Measurements from ENCODE around the gene CCK. TPM values are rescaled to one million over a fixed set of nuclear protein-coding genes. Genes with fewer than 3 reads are reported as not detected.

CCK gene
- total RNA-seq, 1 donor = not detected

DNA sequence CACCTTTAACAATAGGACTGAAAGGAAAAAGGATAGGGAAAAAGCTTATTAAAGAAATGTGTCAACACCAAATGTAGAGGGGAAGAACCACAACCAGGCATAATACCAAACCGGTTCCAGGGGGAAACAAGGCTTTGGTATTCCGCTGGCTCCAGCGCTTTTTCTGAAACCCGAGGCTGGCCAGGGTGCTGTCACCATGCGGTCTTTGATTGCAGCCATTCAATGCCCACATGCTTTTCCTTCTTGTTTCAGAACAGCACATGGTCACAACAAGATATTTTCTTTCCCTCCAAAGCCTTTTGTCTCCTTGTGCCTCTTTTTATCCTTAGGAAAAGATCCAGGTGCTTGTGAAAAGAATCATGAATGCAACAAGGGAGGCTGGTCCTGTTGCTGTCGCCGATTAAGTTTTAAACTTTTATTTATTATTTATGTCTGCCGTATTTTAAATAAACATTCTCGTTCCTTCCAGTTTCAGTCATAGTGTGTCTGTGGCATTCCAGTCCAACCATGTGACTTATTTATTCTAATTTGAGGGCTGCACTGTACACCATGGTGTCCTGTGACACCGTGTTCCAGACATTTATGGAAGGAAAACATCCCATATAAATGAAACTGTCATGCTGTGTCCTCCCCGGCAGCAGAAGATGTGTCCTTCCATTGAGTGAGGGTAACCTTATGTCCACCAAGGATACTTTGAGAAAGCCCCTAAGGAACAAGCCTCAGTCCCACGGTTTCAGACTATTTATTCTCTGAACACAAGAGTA is 41.1 kb downstream of the CCK start:
- no peak overlapping the region for H3K4me3 ChIP-seq (ENCODE audit: low read length)
- no peaks in the 10 kb centered on the region for H3K27me3 ChIP-seq (ENCODE audit: insufficient read depth, low read length)
- no peaks in the 10 kb centered on the region for H3K9me3 ChIP-seq (ENCODE audit: low read depth, low read length)
- no peaks in the 10 kb centered on the region for H3K4me1 ChIP-seq (ENCODE audit: insufficient read depth, low read length)

DNA sequence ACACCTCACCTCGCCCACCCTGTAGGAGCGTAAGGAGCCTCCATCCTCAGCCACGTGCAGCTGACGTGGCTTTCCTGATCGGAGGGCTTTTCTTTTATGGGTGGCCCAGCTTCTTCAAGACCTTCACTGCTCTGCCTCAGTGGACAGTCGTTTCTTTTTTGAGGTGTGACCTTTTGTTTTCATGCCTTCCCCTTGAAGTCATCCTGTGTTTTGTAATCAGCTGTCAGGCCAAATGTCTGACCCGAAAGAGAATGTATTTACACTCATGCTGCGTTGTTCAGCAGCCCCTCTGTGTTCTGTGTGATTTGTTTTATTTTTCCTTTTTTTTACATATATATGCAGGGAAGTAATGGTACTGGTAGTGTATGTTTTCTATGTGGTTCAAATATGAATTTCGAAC is 41.8 kb downstream of the CCK start:
- Histone ChIP-seq H3K4me3 (ENCODE audit: low read length) (no peak overlapping the region), H3K4me1 (ENCODE audit: insufficient read depth, low read length) (no peaks in the 10 kb centered on the region), H3K27me3 (ENCODE audit: insufficient read depth, low read length) (no peaks in the 10 kb centered on the region), H3K9me3 (ENCODE audit: low read depth, low read length) (no peaks in the 10 kb centered on the region)

DNA sequence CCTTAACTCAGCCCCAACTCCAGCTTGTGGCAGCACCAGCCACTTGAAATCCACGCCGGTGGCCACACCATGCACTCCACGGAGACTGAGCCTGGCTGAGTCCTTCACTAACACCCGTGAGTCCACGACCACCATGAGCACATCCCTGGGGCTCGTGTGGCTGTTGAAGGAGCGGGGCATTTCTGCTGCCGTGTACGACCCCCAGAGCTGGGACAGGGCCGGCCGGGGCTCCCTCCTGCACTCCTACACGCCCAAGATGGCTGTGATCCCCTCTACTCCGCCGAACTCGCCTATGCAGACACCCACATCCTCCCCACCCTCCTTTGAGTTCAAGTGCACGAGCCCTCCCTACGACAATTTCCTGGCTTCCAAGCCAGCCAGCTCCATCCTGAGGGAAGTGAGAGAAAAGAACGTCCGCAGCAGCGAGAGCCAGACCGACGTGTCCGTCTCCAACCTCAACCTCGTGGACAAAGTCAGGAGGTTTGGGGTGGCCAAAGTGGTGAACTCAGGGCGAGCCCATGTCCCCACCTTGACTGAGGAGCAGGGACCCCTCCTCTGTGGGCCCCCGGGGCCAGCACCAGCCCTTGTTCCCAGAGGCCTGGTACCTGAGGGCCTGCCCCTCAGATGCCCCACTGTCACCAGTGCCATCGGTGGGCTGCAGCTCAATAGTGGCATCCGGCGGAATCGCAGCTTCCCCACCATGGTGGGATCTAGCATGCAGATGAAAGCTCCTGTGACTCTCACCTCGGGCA is 42.9 kb downstream of the CCK start:
- no peaks in the 10 kb centered on the region for H3K9me3 ChIP-seq (ENCODE audit: low read depth, low read length)
- H3K4me3 ChIP-seq (ENCODE audit: low read length) = no peak overlapping the region
- H3K4me1 ChIP-seq (ENCODE audit: insufficient read depth, low read length) = no peaks in the 10 kb centered on the region
- no peaks in the 10 kb centered on the region for H3K27me3 ChIP-seq (ENCODE audit: insufficient read depth, low read length)

DNA sequence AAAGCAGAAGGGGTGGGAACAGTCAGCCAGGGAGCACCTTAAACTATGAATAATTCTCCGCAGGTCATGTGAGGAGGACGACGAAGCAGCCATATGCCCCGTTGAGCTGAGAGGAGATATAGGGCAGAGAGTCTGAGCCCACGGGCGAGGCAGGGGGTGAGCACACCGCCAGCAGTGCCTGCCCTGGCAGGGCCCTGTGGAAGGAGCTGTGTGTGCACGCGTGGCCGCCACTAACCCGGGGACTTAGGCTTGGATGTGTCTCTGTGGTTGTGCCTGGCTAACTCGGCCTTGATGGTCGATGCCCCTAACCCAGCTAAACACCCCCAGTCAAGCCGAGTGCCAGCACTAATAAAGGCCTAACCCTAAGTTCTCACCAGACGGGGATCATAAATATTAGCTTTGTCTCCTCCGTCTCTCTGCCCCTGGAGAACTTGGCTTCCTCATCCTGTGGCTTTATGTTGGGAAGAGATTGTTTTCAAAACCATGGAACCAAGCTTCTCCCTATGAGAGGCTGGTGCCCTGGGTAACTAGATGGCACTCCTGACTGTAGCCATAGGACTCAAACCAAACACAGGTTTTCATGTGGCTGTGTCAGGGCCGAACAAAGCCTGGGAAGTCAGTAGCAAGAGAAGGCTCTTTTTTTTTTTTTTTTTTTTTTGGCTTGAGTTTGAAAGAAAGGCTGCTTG is 45.4 kb downstream of the CCK start:
- Histone ChIP-seq H3K9me3 (ENCODE audit: low read depth, low read length) (no peaks in the 10 kb centered on the region), H3K4me1 (ENCODE audit: insufficient read depth, low read length) (peaks cover 13% of the 10 kb centered on the region)

DNA sequence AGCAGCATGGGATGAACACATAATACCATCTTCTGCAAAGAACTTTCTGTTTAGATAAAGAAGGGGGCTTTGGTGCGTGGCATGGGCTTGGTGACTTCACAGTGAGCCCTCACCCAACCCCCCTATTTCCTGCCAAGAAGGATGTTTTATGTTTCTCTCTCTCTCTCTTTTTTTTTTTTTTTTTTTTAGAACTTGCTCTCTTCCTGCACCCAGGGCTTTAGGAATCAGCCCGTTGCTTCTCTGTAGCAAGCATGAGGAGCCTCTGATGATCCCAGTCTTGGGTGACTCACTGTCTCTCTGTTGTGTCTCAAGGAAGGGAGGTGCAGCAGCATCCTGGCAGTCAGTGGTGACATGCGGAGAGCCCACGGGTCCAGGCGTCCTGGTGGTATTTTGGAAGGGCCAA is 49.1 kb downstream of the CCK start:
- Histone ChIP-seq H3K27me3 (ENCODE audit: insufficient read depth, low read length) (no peaks in the 10 kb centered on the region), H3K9me3 (ENCODE audit: low read depth, low read length) (no peaks in the 10 kb centered on the region), H3K4me3 (ENCODE audit: low read length) (no peak overlapping the region), H3K4me1 (ENCODE audit: insufficient read depth, low read length) (peaks cover 39% of the 10 kb centered on the region)

More for the DNA sequence above, 45.4 kb downstream of the CCK start:
- no peak overlapping the region for H3K4me3 ChIP-seq (ENCODE audit: low read length)
- H3K27me3 ChIP-seq (ENCODE audit: insufficient read depth, low read length) = no peaks in the 10 kb centered on the region

DNA sequence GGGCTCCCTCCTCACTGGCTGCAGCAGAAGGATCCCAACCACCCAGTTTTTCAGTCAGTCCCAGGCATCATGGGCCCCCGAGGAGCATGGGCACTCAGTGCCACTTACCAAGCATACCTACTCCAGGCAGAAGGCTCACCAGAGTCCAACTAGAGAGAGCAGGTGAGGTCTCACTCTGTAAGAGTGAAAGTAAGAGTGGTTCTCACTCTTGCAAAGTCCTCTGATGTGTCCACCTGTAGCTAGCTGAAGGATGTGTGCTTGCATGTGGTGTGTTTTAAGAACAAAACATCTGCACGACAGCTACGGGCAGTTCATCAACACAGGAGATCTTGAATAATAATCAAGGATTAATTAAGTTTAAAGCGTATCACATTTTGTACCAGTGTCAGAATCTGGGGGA is 49.7 kb downstream of the CCK start:
- Histone ChIP-seq H3K4me3 (ENCODE audit: low read length) (no peak overlapping the region), H3K27me3 (ENCODE audit: insufficient read depth, low read length) (no peaks in the 10 kb centered on the region), H3K4me1 (ENCODE audit: insufficient read depth, low read length) (peaks cover 39% of the 10 kb centered on the region)

DNA sequence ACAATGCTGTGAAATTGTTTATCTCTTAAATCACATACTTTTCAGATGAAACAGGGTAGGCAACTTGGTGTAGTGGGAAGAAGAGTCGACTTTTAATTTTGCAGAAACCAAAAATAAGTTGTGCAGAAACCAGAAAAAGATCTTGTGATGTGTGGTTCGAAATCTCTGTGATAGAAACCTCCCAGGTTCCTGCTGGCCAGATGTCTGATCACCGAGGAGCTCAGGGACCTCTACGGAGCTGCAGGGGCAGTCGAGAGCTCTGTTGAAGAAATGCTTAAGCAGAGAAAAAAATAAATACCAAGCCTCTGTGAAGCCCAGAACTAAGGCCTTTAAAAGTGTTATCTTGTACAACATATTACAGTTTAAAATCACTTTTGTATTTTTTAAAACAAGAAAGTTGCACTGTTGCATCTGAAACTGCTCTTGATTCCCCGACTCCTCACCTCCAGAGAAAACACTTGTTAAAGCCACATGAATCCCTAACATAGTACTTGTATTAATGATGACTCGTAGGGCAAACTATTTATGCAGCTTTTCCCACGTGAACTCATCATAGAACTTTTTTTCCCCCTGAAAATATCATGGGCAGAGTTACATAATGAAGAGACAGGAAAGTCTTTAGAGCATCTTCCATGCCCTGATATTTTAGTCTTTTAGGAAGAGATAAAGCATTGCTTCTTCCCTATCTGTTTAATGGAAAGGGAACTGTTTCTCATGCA is 51.3 kb downstream of the CCK start:
- H3K4me1 ChIP-seq (ENCODE audit: insufficient read depth, low read length) = peaks cover 39% of the 10 kb centered on the region
- H3K9me3 ChIP-seq (ENCODE audit: low read depth, low read length) = no peaks in the 10 kb centered on the region
- H3K4me3 ChIP-seq (ENCODE audit: low read length) = no peak overlapping the region
- H3K27me3 ChIP-seq (ENCODE audit: insufficient read depth, low read length) = no peaks in the 10 kb centered on the region

More for the DNA sequence above, 49.7 kb downstream of the CCK start:
- no peaks in the 10 kb centered on the region for H3K9me3 ChIP-seq (ENCODE audit: low read depth, low read length)

DNA sequence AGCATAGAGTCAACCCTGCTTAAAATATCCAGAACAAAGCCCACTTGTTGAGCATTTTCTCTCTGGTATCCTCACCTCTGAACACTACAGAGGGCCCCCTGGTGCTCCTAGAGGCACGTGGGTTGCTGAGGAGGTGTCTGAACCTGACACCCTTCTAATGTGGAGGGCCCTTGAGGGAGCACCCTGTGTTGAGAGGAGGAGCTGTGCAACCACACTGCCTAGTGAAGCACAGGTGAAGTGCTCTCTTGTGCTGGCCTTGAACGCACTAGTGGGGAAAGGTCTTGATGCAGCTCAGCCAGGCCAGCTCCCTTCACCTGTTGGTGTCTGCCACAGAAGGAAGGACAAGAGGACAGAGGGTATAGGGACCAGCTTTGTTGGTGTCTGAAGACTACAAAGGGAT is 51.9 kb downstream of the CCK start:
- no peaks in the 10 kb centered on the region for H3K9me3 ChIP-seq (ENCODE audit: low read depth, low read length)
- H3K4me3 ChIP-seq (ENCODE audit: low read length) = no peak overlapping the region
- H3K4me1 ChIP-seq (ENCODE audit: insufficient read depth, low read length) = peaks cover 39% of the 10 kb centered on the region
- H3K27me3 ChIP-seq (ENCODE audit: insufficient read depth, low read length) = no peaks in the 10 kb centered on the region

DNA sequence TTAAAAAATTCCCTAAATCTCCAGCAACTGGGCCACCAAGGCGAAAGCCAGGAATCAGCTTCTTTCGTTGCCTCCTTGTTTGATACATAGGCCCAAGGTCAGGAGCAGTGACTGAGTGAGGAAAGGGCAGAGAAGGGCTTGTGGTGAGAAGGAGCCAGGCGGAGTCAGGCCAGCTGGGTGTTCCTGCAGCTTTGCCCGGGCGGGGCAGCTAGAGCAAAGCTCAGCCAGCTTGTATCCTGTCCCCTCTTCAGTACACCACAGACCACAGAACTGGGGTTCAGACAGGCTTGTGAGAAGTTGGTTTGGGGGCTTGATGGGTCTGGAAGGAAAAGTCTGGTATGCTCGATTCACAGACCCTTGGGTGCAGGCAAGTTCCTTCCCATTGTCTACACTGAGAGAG is 52.6 kb downstream of the CCK start:
- H3K4me1 ChIP-seq (ENCODE audit: insufficient read depth, low read length) = peaks cover 39% of the 10 kb centered on the region
- H3K9me3 ChIP-seq (ENCODE audit: low read depth, low read length) = no peaks in the 10 kb centered on the region
- no peak overlapping the region for H3K4me3 ChIP-seq (ENCODE audit: low read length)
- H3K27me3 ChIP-seq (ENCODE audit: insufficient read depth, low read length) = no peaks in the 10 kb centered on the region

DNA sequence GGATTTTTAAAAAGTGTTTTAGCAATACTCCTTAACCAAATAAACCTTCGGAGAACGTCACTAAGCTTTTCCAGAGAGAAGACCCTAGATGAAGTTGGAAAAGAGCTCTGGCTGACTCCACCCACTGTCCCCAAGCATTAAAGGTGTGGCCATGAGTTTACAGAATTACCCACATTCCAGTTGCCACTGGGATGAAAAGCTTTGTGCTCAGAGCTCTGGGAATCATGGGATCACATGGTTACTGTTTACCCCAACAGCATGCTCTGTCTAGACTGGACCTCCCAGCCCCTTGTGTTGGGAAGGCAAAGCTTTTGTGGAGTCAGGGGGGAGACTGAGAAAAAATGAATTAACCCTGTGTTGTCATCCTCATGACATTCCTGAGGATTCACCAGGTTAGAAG is 55.3 kb downstream of the CCK start:
- Histone ChIP-seq H3K9me3 (ENCODE audit: low read depth, low read length) (no peaks in the 10 kb centered on the region), H3K4me3 (ENCODE audit: low read length) (no peak overlapping the region), H3K4me1 (ENCODE audit: insufficient read depth, low read length) (peaks cover 28% of the 10 kb centered on the region), H3K27me3 (ENCODE audit: insufficient read depth, low read length) (no peaks in the 10 kb centered on the region)

DNA sequence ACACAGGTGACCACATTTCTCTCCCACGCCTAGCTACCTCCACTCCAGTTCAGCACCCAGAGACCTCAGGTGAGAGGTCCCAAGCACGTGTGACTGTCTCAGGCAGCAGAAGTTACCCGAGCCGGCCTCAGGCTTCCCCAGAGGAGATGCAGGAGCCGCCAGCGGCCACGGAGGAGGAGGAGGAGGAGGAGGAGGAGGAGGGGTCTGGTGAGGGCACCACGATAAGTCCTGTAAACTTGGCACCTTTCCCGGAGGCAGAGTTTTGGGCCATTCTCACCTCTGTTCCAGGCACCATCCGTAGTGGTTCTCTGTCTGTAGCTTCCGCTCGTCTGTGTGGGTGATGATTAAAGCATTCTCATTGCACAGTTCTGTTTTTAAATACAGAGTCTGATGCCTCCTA is 56.1 kb downstream of the CCK start:
- Histone ChIP-seq H3K4me1 (ENCODE audit: insufficient read depth, low read length) (peaks cover 20% of the 10 kb centered on the region), H3K27me3 (ENCODE audit: insufficient read depth, low read length) (no peaks in the 10 kb centered on the region), H3K4me3 (ENCODE audit: low read length) (no peak overlapping the region), H3K9me3 (ENCODE audit: low read depth, low read length) (no peaks in the 10 kb centered on the region)

Other genes with a start within 250 kb of the CCK start
- gene TRAK1, start 174.8 kb downstream of the CCK start, total RNA-seq = 26.3 TPM
- not detected for gene LYZL4, start 144.4 kb upstream of the CCK start, total RNA-seq
- gene VIPR1, start 236.5 kb upstream of the CCK start, total RNA-seq = 22.7 TPM